ACC112 (cell line): Measurements from ENCODE around the gene USH1C.

Experiments used
- H2AFZ ChIP-seq: fragments of 200-600 bp; sonication (generic); one replicate; pipeline ENCODE4 v1.6.0; 2017; ENCODE audit warnings: antibody characterized with exemption, low read length; ENCODE audit not compliant: unreplicated experiment
- H3K27ac ChIP-seq: fragments of 200-600 bp; sonication (generic); 2 replicates; pipeline ENCODE4 v1.5.1; 2014; ENCODE audit warnings: low read depth, mild to moderate bottlenecking, antibody characterized with exemption, low read length, moderate library complexity
- H3K27me3 ChIP-seq: fragments of 200-600 bp; sonication (generic); 2 replicates; pipeline ENCODE4 v1.6.1; 2014; ENCODE audit warnings: mild to moderate bottlenecking, antibody characterized with exemption, low read length, moderate library complexity, mixed read lengths; ENCODE audit not compliant: insufficient read depth
- H3K36me3 ChIP-seq: fragments of 200-600 bp; sonication (generic); 2 replicates; pipeline ENCODE4 v1.6.1; 2016; ENCODE audit warnings: mild to moderate bottlenecking, antibody characterized with exemption, low read length, moderate library complexity, mixed read lengths; ENCODE audit not compliant: insufficient read depth
- H3K4me1 ChIP-seq: fragments of 200-600 bp; sonication (generic); one replicate; pipeline ENCODE4 v1.6.1; 2016; ENCODE audit warnings: low read length, mixed read lengths; ENCODE audit not compliant: insufficient read depth, unreplicated experiment, control insufficient read depth
- H3K4me3 ChIP-seq: fragments of 200-600 bp; sonication (generic); 2 replicates; pipeline ENCODE4 v1.5.1; 2014; ENCODE audit warnings: mild to moderate bottlenecking, low read depth, low read length
- H3K79me2 ChIP-seq: fragments of 200-600 bp; sonication (generic); one replicate; pipeline ENCODE4 v1.6.0; 2016; ENCODE audit warnings: low read length; ENCODE audit not compliant: control insufficient read depth, unreplicated experiment, insufficient read depth

Gene USH1C

DNA sequence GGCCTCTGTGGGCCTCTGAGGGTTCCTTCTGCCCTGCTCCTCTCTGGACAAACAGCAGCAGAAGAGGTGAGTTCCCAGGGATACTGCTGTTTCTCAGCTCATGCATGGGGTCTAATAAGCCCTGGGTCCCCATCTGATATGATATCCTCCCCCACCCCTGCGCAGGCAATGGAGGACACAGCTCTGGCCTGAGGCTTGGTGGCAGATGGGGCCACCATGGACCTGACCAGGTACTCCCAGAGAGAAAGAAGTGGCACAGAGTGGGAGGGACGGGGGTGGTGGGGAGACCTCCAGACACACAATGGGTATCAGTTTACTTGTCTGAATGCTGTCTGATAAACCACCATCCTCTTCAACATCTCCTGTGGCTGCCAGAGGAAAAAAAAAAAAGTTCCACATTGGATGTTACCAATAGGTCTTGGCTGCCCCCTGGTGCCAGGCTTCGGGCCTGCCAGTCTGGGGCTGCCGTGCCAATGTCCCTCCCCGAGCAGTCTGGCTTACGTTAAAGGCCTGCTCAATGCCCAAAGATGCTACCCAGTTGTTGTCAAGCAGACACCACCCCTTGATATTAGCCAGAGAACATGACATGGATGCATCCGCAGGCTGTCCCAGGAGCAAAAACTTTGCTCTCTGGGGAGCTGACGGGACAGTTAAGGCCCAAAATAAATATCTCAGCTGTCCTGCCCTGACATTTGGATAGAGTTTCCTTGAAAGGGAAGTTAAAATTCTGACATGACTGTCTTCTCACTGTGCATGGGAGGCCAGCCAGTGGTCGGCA, 39.7 kb downstream of the USH1C start:
- Histone ChIP-seq H2AFZ (no peak overlapping the region), H3K4me1 (peaks cover 15% of the 10 kb centered on the region), H3K79me2 (no peaks in the 10 kb centered on the region), H3K4me3 (no peak overlapping the region), H3K27ac (no peak overlapping the region), H3K27me3 (peaks cover 22% of the 10 kb centered on the region), H3K36me3 (no peaks in the 10 kb centered on the region)

GRCh38 chr11:17502630-17503029, 41.6 kb downstream of the USH1C start:
- Histone ChIP-seq H3K36me3 (no peaks in the 10 kb centered on the region), H3K79me2 (no peaks in the 10 kb centered on the region), H2AFZ (no peak overlapping the region), H3K27me3 (peaks cover 32% of the 10 kb centered on the region), H3K4me1 (no peaks in the 10 kb centered on the region), H3K4me3 (no peak overlapping the region), H3K27ac (no peak overlapping the region)

DNA sequence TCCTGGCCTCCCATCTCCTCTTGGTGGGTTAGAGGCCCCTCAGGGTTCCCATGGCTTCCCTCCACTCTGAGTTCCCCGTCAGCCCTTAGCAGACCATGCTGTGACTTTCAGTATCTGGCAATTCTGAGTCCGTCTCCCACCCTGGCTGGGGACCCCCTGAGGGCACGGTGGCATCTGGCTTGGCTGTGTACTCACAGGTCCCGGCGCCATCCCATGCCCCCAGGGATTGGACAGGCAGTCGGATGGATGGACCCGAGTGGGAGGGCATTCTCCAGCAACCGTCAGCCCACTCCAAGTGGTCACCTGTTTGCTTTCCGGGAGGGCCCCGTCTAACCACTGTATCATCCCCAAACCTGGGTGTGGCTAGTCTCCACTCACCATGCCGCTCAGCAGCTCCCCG, 43.5 kb downstream of the USH1C start:
- H3K27ac ChIP-seq: no peak overlapping the region
- H3K4me3 ChIP-seq: no peak overlapping the region
- H3K79me2 ChIP-seq: no peaks in the 10 kb centered on the region
- no peaks in the 10 kb centered on the region for H3K36me3 ChIP-seq
- no peak overlapping the region for H2AFZ ChIP-seq
- H3K4me1 ChIP-seq: no peaks in the 10 kb centered on the region
- peaks cover 43% of the 10 kb centered on the region for H3K27me3 ChIP-seq

GRCh38 chr11:17498475-17498874, 45.7 kb downstream of the USH1C start:
- H3K4me1 ChIP-seq: no peaks in the 10 kb centered on the region
- peaks cover 64% of the 10 kb centered on the region for H3K27me3 ChIP-seq
- H2AFZ ChIP-seq: no peak overlapping the region
- H3K36me3 ChIP-seq: no peaks in the 10 kb centered on the region
- H3K79me2 ChIP-seq: no peaks in the 10 kb centered on the region
- no peak overlapping the region for H3K27ac ChIP-seq
- no peak overlapping the region for H3K4me3 ChIP-seq

GRCh38 chr11:17498058-17498457, 46.2 kb downstream of the USH1C start:
- Histone ChIP-seq H3K79me2 (no peaks in the 10 kb centered on the region), H3K36me3 (no peaks in the 10 kb centered on the region), H3K27me3 (peaks cover 68% of the 10 kb centered on the region), H3K4me3 (no peak overlapping the region), H3K4me1 (no peaks in the 10 kb centered on the region), H2AFZ (no peak overlapping the region), H3K27ac (no peak overlapping the region)

DNA sequence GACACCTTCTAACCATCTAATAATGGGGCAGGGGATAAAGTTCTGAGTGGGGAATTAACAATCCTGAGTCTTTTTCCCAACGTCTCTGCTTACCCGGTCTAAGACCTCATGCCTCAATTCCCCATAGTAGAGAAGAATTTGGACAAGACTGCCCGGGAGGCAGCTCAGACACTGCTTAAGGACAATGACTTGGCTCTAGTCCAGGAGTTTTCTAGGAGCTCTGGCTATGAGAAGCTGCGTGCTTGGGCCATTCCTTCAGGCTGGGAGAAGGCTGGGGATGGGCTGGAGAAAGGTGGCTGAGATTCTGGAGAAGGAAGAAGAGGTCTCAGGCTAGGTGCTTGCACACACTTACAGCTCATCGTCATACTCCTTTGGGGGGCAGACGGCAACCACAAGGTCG, 47.8 kb downstream of the USH1C start:
- Histone ChIP-seq H3K79me2 (no peaks in the 10 kb centered on the region), H3K27me3 (peaks cover 84% of the 10 kb centered on the region), H3K27ac (no peak overlapping the region), H3K4me3 (no peak overlapping the region), H3K36me3 (no peaks in the 10 kb centered on the region), H3K4me1 (no peaks in the 10 kb centered on the region), H2AFZ (no peak overlapping the region)

DNA sequence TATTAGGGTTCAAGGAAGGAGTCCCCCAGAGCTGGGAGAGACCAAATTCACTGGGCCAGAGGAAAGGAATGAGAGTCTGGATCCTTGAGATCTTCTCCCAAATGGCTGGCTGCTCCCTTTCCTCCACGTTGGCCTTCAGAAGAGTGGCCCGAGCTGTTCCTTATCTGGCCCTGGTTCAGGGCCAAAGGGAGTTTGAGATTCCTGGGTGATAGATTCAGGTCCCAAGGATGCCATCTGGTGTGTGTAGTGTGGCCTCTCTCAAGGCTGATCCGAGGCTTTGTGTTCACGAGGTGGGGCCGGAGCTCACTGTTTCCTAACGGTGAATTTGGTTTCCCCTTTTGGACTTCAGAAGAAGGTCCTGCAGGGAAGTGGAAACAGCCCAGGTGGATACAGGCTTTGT, 50.2 kb downstream of the USH1C start:
- Histone ChIP-seq H3K4me3 (no peak overlapping the region), H3K36me3 (no peaks in the 10 kb centered on the region), H3K4me1 (no peaks in the 10 kb centered on the region), H3K27me3 (peaks cover 93% of the 10 kb centered on the region), H2AFZ (no peak overlapping the region), H3K27ac (no peak overlapping the region), H3K79me2 (no peaks in the 10 kb centered on the region)

DNA sequence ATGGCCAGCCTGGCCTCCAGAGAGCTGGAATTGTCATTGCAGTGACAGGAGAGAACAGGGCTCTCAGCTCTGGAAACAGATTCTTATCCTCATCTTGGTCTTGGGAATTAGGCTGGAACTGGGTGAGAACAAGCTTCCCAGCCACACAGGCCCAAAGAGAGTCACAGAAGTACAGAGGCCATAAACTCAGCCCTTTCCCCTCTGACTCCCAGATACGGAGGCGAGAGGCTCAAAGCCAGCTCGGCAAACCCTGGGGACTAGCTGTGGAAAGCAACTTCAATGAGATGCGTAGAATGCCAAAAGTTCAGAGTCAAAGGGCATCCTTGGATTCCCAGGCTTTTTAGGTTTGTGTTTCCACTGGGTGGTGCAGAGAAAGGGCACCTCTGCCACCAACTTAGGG, 53.3 kb downstream of the USH1C start:
- Histone ChIP-seq H3K4me3 (no peak overlapping the region), H3K79me2 (no peaks in the 10 kb centered on the region), H3K27me3 (peaks cover 94% of the 10 kb centered on the region), H3K4me1 (no peaks in the 10 kb centered on the region), H3K27ac (no peak overlapping the region), H3K36me3 (no peaks in the 10 kb centered on the region), H2AFZ (no peak overlapping the region)

DNA sequence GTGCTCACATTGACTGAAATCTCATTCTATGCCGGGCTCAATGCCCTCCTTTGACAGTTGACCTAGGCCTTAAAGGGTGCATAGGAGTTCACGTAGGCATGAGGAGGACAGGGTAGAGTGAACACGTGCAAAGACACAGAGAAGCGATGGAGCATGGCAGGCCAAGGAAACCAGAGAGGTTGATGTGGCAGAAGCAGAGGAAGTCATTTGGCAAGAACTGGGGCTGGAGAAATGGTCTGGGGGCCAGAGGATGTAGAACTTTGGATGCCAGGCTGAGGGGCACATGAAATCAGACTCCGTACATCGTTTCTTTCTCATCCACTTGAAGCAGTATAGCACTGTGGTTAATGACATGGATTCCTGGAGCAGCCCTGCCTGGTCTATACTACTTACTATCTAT, 54.0 kb downstream of the USH1C start:
- H2AFZ ChIP-seq: no peak overlapping the region
- no peak overlapping the region for H3K27ac ChIP-seq
- no peaks in the 10 kb centered on the region for H3K79me2 ChIP-seq
- H3K36me3 ChIP-seq: no peaks in the 10 kb centered on the region
- no peak overlapping the region for H3K4me3 ChIP-seq
- peaks cover 91% of the 10 kb centered on the region for H3K27me3 ChIP-seq
- H3K4me1 ChIP-seq: no peaks in the 10 kb centered on the region

GRCh38 chr11:17489751-17490150, 54.5 kb downstream of the USH1C start:
- Histone ChIP-seq H3K27me3 (peaks cover 91% of the 10 kb centered on the region), H3K36me3 (no peaks in the 10 kb centered on the region), H3K79me2 (no peaks in the 10 kb centered on the region), H3K4me3 (no peak overlapping the region), H2AFZ (no peak overlapping the region), H3K4me1 (no peaks in the 10 kb centered on the region), H3K27ac (no peak overlapping the region)

- H3K27ac ChIP-seq: no peak overlapping the region
- peaks cover 86% of the 10 kb centered on the region for H3K27me3 ChIP-seq
Observed at GRCh38 chr11:17488563-17488962, 55.7 kb downstream of the USH1C start.

More at GRCh38 chr11:17488563-17488962, 55.7 kb downstream of the USH1C start:
- Histone ChIP-seq H3K36me3 (no peaks in the 10 kb centered on the region), H3K4me1 (no peaks in the 10 kb centered on the region), H3K4me3 (no peak overlapping the region), H3K79me2 (no peaks in the 10 kb centered on the region), H2AFZ (no peak overlapping the region)
